Measurements from ENCODE around the gene SLC6A17.

DNA sequence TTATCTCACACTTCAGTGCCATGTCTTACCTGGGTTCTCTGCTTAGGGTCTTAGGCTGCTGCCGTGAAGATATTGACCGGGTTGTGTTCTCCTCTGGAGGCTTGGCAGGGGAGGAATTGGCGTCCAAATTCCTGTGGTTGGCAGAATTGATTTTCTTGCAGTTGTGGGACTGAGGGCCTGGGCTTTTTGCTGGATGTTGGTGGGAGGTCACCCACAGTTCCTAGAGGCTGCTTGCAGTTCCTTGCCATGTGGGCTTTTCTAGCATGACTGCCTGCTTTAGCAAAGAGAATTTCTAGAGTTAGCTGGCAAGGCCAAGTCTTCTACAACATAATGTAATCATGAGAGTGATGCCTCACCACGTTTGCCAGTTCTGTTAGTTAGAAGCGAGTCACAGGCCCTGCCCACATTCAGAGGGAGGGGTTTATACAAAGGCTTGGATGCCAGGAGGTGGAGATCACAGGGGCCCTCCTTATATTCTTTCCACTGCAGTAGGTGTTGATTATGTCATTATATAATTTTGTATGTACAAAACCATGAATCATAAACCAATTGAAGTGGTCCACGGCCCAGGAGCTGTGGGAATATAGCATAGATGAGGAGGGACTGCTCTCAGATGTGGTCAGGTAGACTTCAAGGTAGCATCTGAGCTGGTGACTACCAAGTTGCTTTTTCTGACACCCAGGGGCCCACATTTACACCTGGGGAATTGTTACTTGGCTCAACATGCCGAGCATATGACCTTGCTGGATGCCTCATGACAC, 31.5 kb upstream of the SLC6A17 start:
- TF ChIP-seq, protein P1, sequence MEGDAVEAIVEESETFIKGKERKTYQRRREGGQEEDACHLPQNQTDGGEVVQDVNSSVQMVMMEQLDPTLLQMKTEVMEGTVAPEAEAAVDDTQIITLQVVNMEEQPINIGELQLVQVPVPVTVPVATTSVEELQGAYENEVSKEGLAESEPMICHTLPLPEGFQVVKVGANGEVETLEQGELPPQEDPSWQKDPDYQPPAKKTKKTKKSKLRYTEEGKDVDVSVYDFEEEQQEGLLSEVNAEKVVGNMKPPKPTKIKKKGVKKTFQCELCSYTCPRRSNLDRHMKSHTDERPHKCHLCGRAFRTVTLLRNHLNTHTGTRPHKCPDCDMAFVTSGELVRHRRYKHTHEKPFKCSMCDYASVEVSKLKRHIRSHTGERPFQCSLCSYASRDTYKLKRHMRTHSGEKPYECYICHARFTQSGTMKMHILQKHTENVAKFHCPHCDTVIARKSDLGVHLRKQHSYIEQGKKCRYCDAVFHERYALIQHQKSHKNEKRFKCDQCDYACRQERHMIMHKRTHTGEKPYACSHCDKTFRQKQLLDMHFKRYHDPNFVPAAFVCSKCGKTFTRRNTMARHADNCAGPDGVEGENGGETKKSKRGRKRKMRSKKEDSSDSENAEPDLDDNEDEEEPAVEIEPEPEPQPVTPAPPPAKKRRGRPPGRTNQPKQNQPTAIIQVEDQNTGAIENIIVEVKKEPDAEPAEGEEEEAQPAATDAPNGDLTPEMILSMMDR (IDR thresholded peaks at IDR 0.05), result no peak
- TF ChIP-seq POLR2A (IDR thresholded peaks at IDR 0.05) (no peak), POLR2AphosphoS5 (IDR thresholded peaks at IDR 0.05) (no peak)

Data from prostate gland (tissue), 2 donors.